PC-3 (cell line): ENCODE measurements around the gene RABL6. TPM values are rescaled to one million over a fixed set of nuclear protein-coding genes. Genes with fewer than 3 reads are reported as not detected.

Source experiments
- ATAC-seq: fragments of 200-7000 bp; cut with Tn5 transposase; 2 replicates; pipeline ENCODE4 v1.9.1; 2020; ENCODE audit warnings: mild to moderate bottlenecking, moderate library complexity
- BruUV-seq: library from RNA; stranded (reverse); fragments of 400-500 nt; replicated peaks from 2 replicates; lab custom pipeline; 2021; lab: Mats Ljungman, UMichigan
- CTCF ChIA-PET: fragments of 300-600 bp; sonication (Branson Sonifier 250); formaldehyde crosslinking; loops from one replicate; lab custom pipeline; 2022; ENCODE audit warnings: antibody characterized with exemption; lab: Charles Lee
- POLR2A ChIA-PET: fragments of 300-600 bp; sonication (Branson Sonifier 250); formaldehyde crosslinking; loops from one replicate; lab custom pipeline; 2022; ENCODE audit warnings: antibody characterized with exemption; ENCODE audit not compliant: unreplicated experiment; lab: Charles Lee
- DNase-seq: peaks from one replicate; pipeline ENCODE4 v3.0.0-alpha.2; 2015
- H2AFZ ChIP-seq: fragments of 300-600 bp; sonication (generic); 2 replicates; pipeline ENCODE4 v1.6.0; 2016; ENCODE audit warnings: antibody characterized with exemption, low read length
- H3F3A ChIP-seq: fragments of 300-600 bp; sonication (generic); one replicate; pipeline ENCODE4 v1.6.0; 2017; ENCODE audit warnings: antibody characterized with exemption, low read length, control low read depth, mild to moderate bottlenecking; ENCODE audit not compliant: unreplicated experiment
- H3K27ac ChIP-seq: fragments of 300-600 bp; sonication (generic); 2 replicates; pipeline ENCODE4 v1.5.1; 2016; ENCODE audit warnings: mild to moderate bottlenecking, low read length
- H3K27me3 ChIP-seq: fragments of 300-600 bp; sonication (generic); 2 replicates; pipeline ENCODE4 v1.6.1; 2016; ENCODE audit warnings: low read length, mixed read lengths
- H3K36me3 ChIP-seq: fragments of 300-600 bp; sonication (generic); 2 replicates; pipeline ENCODE4 v1.6.1; 2016; ENCODE audit warnings: low read depth, mixed run types, low read length, mixed read lengths
- H3K4me1 ChIP-seq: fragments of 300-600 bp; sonication (generic); 2 replicates; pipeline ENCODE4 v1.5.1; 2016; ENCODE audit warnings: low read length; ENCODE audit not compliant: insufficient read depth
- H3K4me2 ChIP-seq: fragments of 300-600 bp; sonication (generic); 2 replicates; pipeline ENCODE4 v1.6.0; 2016; ENCODE audit warnings: low read length
- H3K4me3 ChIP-seq: fragments of 300-600 bp; sonication (generic); 2 replicates; pipeline ENCODE4 v1.5.1; 2016; ENCODE audit warnings: mild to moderate bottlenecking, low read length, mixed read lengths
- H3K79me2 ChIP-seq: fragments of 300-600 bp; sonication (generic); 2 replicates; pipeline ENCODE4 v1.6.1; 2017; ENCODE audit warnings: low read length, mixed read lengths
- H3K9ac ChIP-seq: fragments of 300-600 bp; sonication (generic); 2 replicates; pipeline ENCODE4 v1.6.0; 2016; ENCODE audit warnings: mild to moderate bottlenecking, low read length
- H3K9me2 ChIP-seq: fragments of 300-600 bp; sonication (generic); replicated peaks from 2 replicates; pipeline ENCODE4 v1.6.1; 2016; ENCODE audit warnings: mixed run types, low read length, mixed read lengths
- H3K9me3 ChIP-seq: fragments of 300-600 bp; sonication (generic); 2 replicates; pipeline ENCODE4 v1.6.1; 2016; ENCODE audit warnings: low read length, mixed read lengths
- H4K20me1 ChIP-seq: fragments of 300-600 bp; sonication (generic); 2 replicates; pipeline ENCODE4 v1.6.1; 2016; ENCODE audit warnings: low read length, mixed read lengths
- CTCF ChIP-seq: fragments of 300-600 bp; sonication (generic); conservative IDR thresholded peaks from 2 replicates; pipeline ENCODE4 v1.5.1; 2017; ENCODE audit warnings: antibody characterized with exemption, low read depth, mild to moderate bottlenecking, low read length
- EZH2 ChIP-seq: fragments of 300-600 bp; sonication (generic); IDR thresholded peaks from one replicate; pipeline ENCODE4 v1.6.1; 2017; ENCODE audit warnings: antibody characterized with exemption, mild to moderate bottlenecking, low read length; ENCODE audit not compliant: unreplicated experiment
- EZH2phosphoT487 ChIP-seq: fragments of 300-600 bp; sonication (generic); IDR thresholded peaks from 2 replicates; pipeline ENCODE4 v1.6.1; 2018; ENCODE audit warnings: mild to moderate bottlenecking, antibody characterized with exemption, low read length, borderline replicate concordance
- intact Hi-C: fragments of 100-400 bp; cut with micrococcal nuclease; formaldehyde crosslinking; loops from 2 replicates; pipeline ENCODE4 v1.9.0; 2023
- total RNA-seq: library from RNA; depleted of rRNA; stranded (reverse); fragments of >200 nt; gene quantifications from 2 replicates; pipeline ENCODE4 v1.2.3, GENCODE V29; 2014

The RABL6 gene
- total RNA-seq, 1 experiment from 2014 or later: 84.3 TPM

- DNase-seq: no peak
- Histone ChIP-seq H3F3A (no peaks in the 10 kb centered on the region), H3K27ac (no peak overlapping the region), H3K36me3 (no peaks in the 10 kb centered on the region), H3K4me2 (no peak overlapping the region), H4K20me1 (no peaks in the 10 kb centered on the region), H3K79me2 (no peaks in the 10 kb centered on the region), H2AFZ (no peak overlapping the region), H3K27me3 (no peaks in the 10 kb centered on the region), H3K9me3 (no peaks in the 10 kb centered on the region), H3K9ac (no peak overlapping the region), H3K4me3 (no peak overlapping the region), H3K4me1 (no peaks in the 10 kb centered on the region), H3K9me2 (no peaks in the 10 kb centered on the region)
- ChIA-PET POLR2A (no interaction called here), CTCF (no interaction called here)
- BruUV-seq: no TSS peak
- intact Hi-C loops: no loop called here
- no peak for ATAC-seq
- TF ChIP-seq EZH2phosphoT487: no peak
- no peak for TF ChIP-seq EZH2
- no peak for TF ChIP-seq CTCF
Observed at GRCh38 chr9:136759436-136760325, 48.1 kb upstream of the RABL6 start.

GRCh38 chr9:136760424-136760823, 47.3 kb upstream of the RABL6 start:
- Histone ChIP-seq H3K4me1 (no peaks in the 10 kb centered on the region), H3K9me2 (no peaks in the 10 kb centered on the region), H3K9me3 (no peaks in the 10 kb centered on the region), H3K27ac (no peak overlapping the region), H3F3A (no peaks in the 10 kb centered on the region), H2AFZ (no peak overlapping the region), H3K79me2 (no peaks in the 10 kb centered on the region), H3K27me3 (no peaks in the 10 kb centered on the region), H3K4me2 (no peak overlapping the region), H3K4me3 (no peak overlapping the region), H3K9ac (no peak overlapping the region), H3K36me3 (no peaks in the 10 kb centered on the region), H4K20me1 (no peaks in the 10 kb centered on the region)
- DNase-seq (no peak), ATAC-seq (no peak; the same call in 1 of the 2 replicates)
- intact Hi-C loops: no loop called here
- ChIA-PET CTCF (no interaction called here), POLR2A (no interaction called here)
- BruUV-seq: no TSS peak
- TF ChIP-seq EZH2 (no peak), EZH2phosphoT487 (no peak), CTCF (no peak)
